IMR-90 (cell line): ENCODE data around the gene NOX3. TPM values are rescaled to one million over a fixed set of nuclear protein-coding genes. Genes with fewer than 3 reads are reported as not detected.

Experiments used
- ATAC-seq: fragments of 200-7000 bp; cut with Tn5 transposase; 2 replicates; pipeline ENCODE4 v1.9.1; 2020; ENCODE audit warnings: low read depth, mild to moderate bottlenecking, moderate library complexity
- BruUV-seq: library from RNA; stranded (reverse); fragments of 400-500 nt; replicated peaks from 2 replicates; lab custom pipeline; 2021; lab: Mats Ljungman, UMichigan
- CTCF ChIA-PET: fragments of 300-600 bp; formaldehyde crosslinking; extraction: SDS; loops from one replicate; lab custom pipeline; 2021; ENCODE audit warnings: antibody characterized with exemption; lab: Yijun Ruan, JAX
- POLR2A ChIA-PET: fragments of 300-600 bp; sonication (Branson Sonifier 250); formaldehyde crosslinking; loops from one replicate; lab custom pipeline; 2022; ENCODE audit warnings: antibody characterized with exemption; ENCODE audit not compliant: unreplicated experiment; lab: Charles Lee
- DNase-seq: peaks from one replicate; pipeline ENCODE4 v3.0.0; 2013
- H2AFZ ChIP-seq: replicated peaks from 2 replicates; pipeline ENCODE3; 2013; ENCODE audit warnings: low read length, mild to moderate bottlenecking; ENCODE audit not compliant: poor library complexity
- H2AK5ac ChIP-seq: 2 replicates; pipeline ENCODE4 v1.6.1; 2013; ENCODE audit warnings: low read depth, low read length, inconsistent platforms
- H2AK9ac ChIP-seq: replicated peaks from 2 replicates; pipeline ENCODE3; 2013; ENCODE audit warnings: mild to moderate bottlenecking, low read depth, low read length, moderate library complexity; ENCODE audit not compliant: poor library complexity
- H2BK120ac ChIP-seq: 2 replicates; pipeline ENCODE4 v1.6.1; 2013; ENCODE audit warnings: low read depth, low read length, inconsistent platforms
- H2BK15ac ChIP-seq: 3 replicates; pipeline ENCODE4 v1.6.1; 2013; ENCODE audit warnings: low read depth, low read length, inconsistent platforms
- H2BK20ac ChIP-seq: 2 replicates; pipeline ENCODE4 v1.6.1; 2013; ENCODE audit warnings: low read depth, mild to moderate bottlenecking, inconsistent platforms, low read length, moderate library complexity
- H2BK5ac ChIP-seq: 2 replicates; pipeline ENCODE4 v1.6.1; 2013; ENCODE audit warnings: mild to moderate bottlenecking, low read depth, low read length, inconsistent platforms; ENCODE audit not compliant: poor library complexity, severe bottlenecking
- H3K14ac ChIP-seq: replicated peaks from 2 replicates; pipeline ENCODE4 v1.6.1; 2013; ENCODE audit warnings: low read depth, low read length, inconsistent platforms
- H3K18ac ChIP-seq: 2 replicates; pipeline ENCODE4 v1.6.1; 2013; ENCODE audit warnings: low read depth, low read length, control low read depth
- H3K23ac ChIP-seq: 2 replicates; pipeline ENCODE4 v1.6.1; 2013; ENCODE audit warnings: low read depth, low read length, inconsistent platforms
- H3K27ac ChIP-seq: 2 replicates; pipeline ENCODE4 v1.5.1; 2013; ENCODE audit warnings: mild to moderate bottlenecking, control low read depth, low read length; ENCODE audit not compliant: insufficient read depth
- H3K27me3 ChIP-seq: 2 replicates; pipeline ENCODE4 v1.6.1; 2013; ENCODE audit warnings: low read length; ENCODE audit not compliant: control insufficient read depth, insufficient read depth
- H3K36me3 ChIP-seq: 2 replicates; pipeline ENCODE4 v1.6.1; 2013; ENCODE audit warnings: low read length, mixed read lengths; ENCODE audit not compliant: control insufficient read depth, insufficient read depth
- H3K4ac ChIP-seq: 2 replicates; pipeline ENCODE4 v1.6.1; 2013; ENCODE audit warnings: low read depth, low read length, inconsistent platforms
- H3K4me1 ChIP-seq: 2 replicates; pipeline ENCODE4 v1.6.1; 2013; ENCODE audit warnings: low read length, mixed read lengths; ENCODE audit not compliant: control insufficient read depth, insufficient read depth
- H3K4me2 ChIP-seq: 2 replicates; pipeline ENCODE4 v1.6.1; 2013; ENCODE audit warnings: low read depth, mild to moderate bottlenecking, control low read depth, low read length, moderate library complexity
- H3K4me3 ChIP-seq: 2 replicates; pipeline ENCODE4 v1.5.1; 2013; ENCODE audit warnings: low read depth, mild to moderate bottlenecking, control low read depth, low read length, moderate library complexity; ENCODE audit not compliant: insufficient read depth
- H3K56ac ChIP-seq: 2 replicates; pipeline ENCODE4 v1.6.1; 2013; ENCODE audit warnings: low read length, inconsistent platforms; ENCODE audit not compliant: insufficient read depth; ENCODE audit errors: extremely low read depth
- H3K79me1 ChIP-seq, 2 experiments: 2 replicates each; pipeline ENCODE4 v1.6.1; 2013; ENCODE audit warnings: low read length in 2 of 2, inconsistent platforms in 1 of 2, low read depth in 1 of 2
- H3K9ac ChIP-seq: 2 replicates; pipeline ENCODE4 v1.6.1; 2013; ENCODE audit warnings: low read depth, low read length, control low read depth
- H3K9me1 ChIP-seq: 2 replicates; pipeline ENCODE4 v1.6.1; 2013; ENCODE audit warnings: low read length, inconsistent platforms; ENCODE audit not compliant: insufficient read depth
- H3K9me3 ChIP-seq: 2 replicates; pipeline ENCODE4 v1.6.1; 2013; ENCODE audit warnings: low read length; ENCODE audit not compliant: control insufficient read depth, insufficient read depth
- H4K20me1 ChIP-seq: 2 replicates; pipeline ENCODE4 v1.6.1; 2013; ENCODE audit warnings: low read length, inconsistent platforms; ENCODE audit not compliant: insufficient read depth
- H4K5ac ChIP-seq: 2 replicates; pipeline ENCODE4 v1.6.1; 2013; ENCODE audit warnings: mild to moderate bottlenecking, low read depth, low read length, control low read depth
- H4K8ac ChIP-seq, 2 experiments: 2 replicates each; pipeline ENCODE4 v1.6.1; 2013; ENCODE audit warnings: low read depth in 2 of 2, low read length in 2 of 2, control low read depth in 1 of 2, inconsistent platforms in 1 of 2
- H4K91ac ChIP-seq: 2 replicates; pipeline ENCODE4 v1.6.1; 2013; ENCODE audit warnings: low read depth, low read length, inconsistent platforms; ENCODE audit not compliant: insufficient read depth
- CEBPB ChIP-seq: IDR thresholded peaks from 2 replicates; pipeline ENCODE4 v1.6.1; 2012; ENCODE audit warnings: low read depth, low read length, improper control_type of control experiment
- whole genome bisulfite sequencing, 2 experiments: methylation state at CpG; one replicate each; pipeline versions ENCODE4 v1.1.5 to v1.1.7; 2013; ENCODE audit warnings: missing lambda C conversion rate in 2 of 2; ENCODE audit not compliant: insufficient read length in 1 of 2; ENCODE audit errors: extremely low coverage in 2 of 2; 5-methylcytosine and 5-hydroxymethylcytosine counted together
- dilution Hi-C: fragments of 300-500 bp; cut with HindIII; formaldehyde crosslinking; loops from one replicate; pipeline ENCODE4 v1.14.3; 2018; ENCODE audit warnings: low sequenced_read_pairs; ENCODE audit not compliant: unreplicated experiment
- in situ Hi-C: fragments of 300-500 bp; cut with MboI; formaldehyde crosslinking; loops from 3 replicates; pipeline ENCODE4 v1.14.3; 2019; ENCODE audit warnings: low sequenced_read_pairs, inconsistent platforms, mixed read lengths
- intact Hi-C: fragments of 100-400 bp; cut with micrococcal nuclease; formaldehyde crosslinking; loops from 2 replicates; pipeline ENCODE4 v1.10.0; 2022
- polyA plus RNA-seq, 3 experiments: library from polyadenylated mRNA; depleted of rRNA; stranded (reverse); fragments of >200 nt; gene quantifications; 2 replicates each; pipeline ENCODE4 v1.2.3, GENCODE V29; 2012; ENCODE audit warnings: low replicate concordance in 1 of 3
- total RNA-seq: library from RNA; depleted of rRNA; stranded (reverse); fragments of >200 nt; gene quantifications from 2 replicates; pipeline ENCODE4 v1.2.3, GENCODE V29; 2012

Gene NOX3
- total and polyA plus RNA-seq, 2 of the 4 experiments (the other 2 are of a cell fraction), result not detected

GRCh38 chr6:155408981-155409380 lies 46.7 kb downstream of the NOX3 start:
- no TSS peak for BruUV-seq
- CTCF ChIA-PET, result interaction anchor here (0.5 to 1.6 kb wide), 4 partner anchors 12 to 131 kb away, joined by 3 read pairs; no protein-coding TSS in a partner anchor
- intact Hi-C loops, result no loop called here

More at GRCh38 chr6:155408981-155409380, 46.7 kb downstream of the NOX3 start:
- H3K9ac ChIP-seq, result no peak overlapping the region
- TF ChIP-seq CEBPB, result no peak
- no peak overlapping the region for H4K91ac ChIP-seq
- no peak overlapping the region for H3K23ac ChIP-seq
- ATAC-seq (no peak), DNase-seq (no peak)
- no peak overlapping the region for H2AK5ac ChIP-seq
- H3K79me1 ChIP-seq, result no peaks in the 10 kb centered on the region
- H2BK120ac ChIP-seq, result no peak overlapping the region
- H3K9me1 ChIP-seq, result no peaks in the 10 kb centered on the region; the same call in 1 of the 2 replicates
- H3K27ac ChIP-seq, result no peak overlapping the region
- no peak overlapping the region for H3K4me3 ChIP-seq
- no peak overlapping the region for H2BK5ac ChIP-seq
- H3K4ac ChIP-seq, result no peak overlapping the region
- no peaks in the 10 kb centered on the region for H3K9me3 ChIP-seq
- no peaks in the 10 kb centered on the region for H3K27me3 ChIP-seq
- no peaks in the 10 kb centered on the region for H3K36me3 ChIP-seq
- H2BK15ac ChIP-seq, result no peak overlapping the region
- no peak overlapping the region for H3K4me2 ChIP-seq
- dilution Hi-C loops, result no loop called here
- no peak overlapping the region for H4K8ac ChIP-seq
- in situ Hi-C loops, result no loop called here
- no peak overlapping the region for H2AK9ac ChIP-seq
- H4K20me1 ChIP-seq, result no peaks in the 10 kb centered on the region
- H3K4me1 ChIP-seq, result no peaks in the 10 kb centered on the region
- no peak overlapping the region for H3K56ac ChIP-seq
- no peak overlapping the region for H2AFZ ChIP-seq
- no peak overlapping the region for H3K14ac ChIP-seq
- H2BK20ac ChIP-seq, result no peak overlapping the region
- POLR2A ChIA-PET, result no interaction called here
- H3K18ac ChIP-seq, result no peak overlapping the region
- WGBS, 2 experiments, result 82% methylated on average over 4 of the region's 9 CpGs; no CpG with 5 or more reads in 1 of the 2 experiments
- no peak overlapping the region for H4K5ac ChIP-seq
